Uterus (tissue), 2 donors: ENCODE results near the gene PRG2.

Experiments
- CTCF ChIP-seq, 4 experiments: fragments of 200-600 bp in 2 of 4; fragments of 450-650 bp in 2 of 4; sonication (generic) in 2 of 4; IDR thresholded peaks; one replicate each; pipeline ENCODE4 v1.5.1; 2016 to 2019; ENCODE audit warnings: antibody characterized with exemption in 4 of 4, mild to moderate bottlenecking in 2 of 4, moderate library complexity in 1 of 4
- POLR2A ChIP-seq, 2 donors: fragments of 450-650 bp; IDR thresholded peaks; one replicate each; pipeline ENCODE4 v1.6.1; 2016; ENCODE audit warnings: antibody characterized with exemption in 2 of 2, mild to moderate bottlenecking in 1 of 2, moderate library complexity in 1 of 2

DNA sequence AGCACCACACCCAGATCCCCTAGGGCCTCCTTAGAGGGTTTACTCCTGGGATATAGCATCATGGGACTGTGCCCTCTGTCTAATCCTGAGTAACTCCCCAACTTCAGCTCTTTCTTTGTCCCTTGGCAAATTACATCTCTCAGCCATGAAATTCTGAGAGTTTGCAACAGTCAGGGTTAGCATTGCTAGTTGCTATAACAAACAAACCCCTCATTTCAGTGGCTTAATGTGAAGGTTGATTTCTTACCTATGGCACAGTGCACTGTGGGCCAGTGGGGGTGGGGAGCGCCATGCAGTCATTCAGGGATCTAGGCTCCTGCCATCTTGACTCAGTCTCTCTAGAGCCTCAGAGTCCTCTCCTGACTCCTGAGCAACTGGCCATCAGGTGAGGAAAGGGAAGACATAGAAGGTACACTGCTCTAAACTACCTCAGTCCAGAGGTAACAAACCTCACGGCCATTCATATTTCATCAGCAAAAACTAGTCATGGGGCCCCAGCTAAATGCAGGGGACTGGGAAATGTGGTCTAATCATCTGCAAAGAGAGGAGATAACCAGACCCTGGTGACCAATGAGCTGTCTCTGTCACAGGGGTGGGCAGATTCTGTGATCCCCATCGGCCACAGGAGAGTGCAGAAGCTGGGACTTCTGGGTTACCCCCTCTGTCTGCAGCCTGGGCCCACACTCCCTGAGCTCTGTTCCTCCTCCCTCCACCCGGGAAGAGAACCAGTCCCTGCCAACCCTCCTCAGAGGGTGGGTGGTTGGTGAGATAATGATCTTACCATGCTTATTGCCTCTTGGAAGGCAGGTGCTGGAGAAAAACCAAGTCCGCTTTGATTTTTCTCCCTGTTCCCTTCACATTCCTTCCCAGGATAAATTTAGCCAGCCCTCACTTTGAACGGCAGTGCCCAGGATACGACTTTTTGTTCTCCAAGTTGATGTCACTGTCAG, 27.0 kb downstream of the PRG2 start:
- TF ChIP-seq POLR2A (IDR thresholded peaks at IDR 0.05) (no peak), CTCF (IDR thresholded peaks at IDR 0.05) (no peak)
